DND-41 (cell line): Measurements from ENCODE around the gene IFNG-AS1.

Experiments used
- ATAC-seq: fragments of 200-7000 bp; cut with Tn5 transposase; 3 replicates; pipeline ENCODE4 v1.9.1; 2021; ENCODE audit warnings: low read depth; ENCODE audit not compliant: insufficient read depth
- DNase-seq: peaks from one replicate; pipeline ENCODE4 v3.0.0-alpha.2; 2020
- H2AFZ ChIP-seq: 2 replicates; pipeline ENCODE4 v1.6.0; 2012; ENCODE audit warnings: low read depth, low read length
- H3K27ac ChIP-seq: 2 replicates; pipeline ENCODE4 v1.5.1; 2012; ENCODE audit warnings: low read length, inconsistent platforms
- H3K27me3 ChIP-seq: fragments of 200-600 bp; sonication (generic); 2 replicates; pipeline ENCODE4 v1.6.0; 2012; ENCODE audit warnings: low read length, mild to moderate bottlenecking, inconsistent platforms; ENCODE audit not compliant: insufficient read depth, poor library complexity
- H3K36me3 ChIP-seq: 2 replicates; pipeline ENCODE4 v1.5.1; 2012; ENCODE audit warnings: low read length, inconsistent platforms; ENCODE audit not compliant: insufficient read depth
- H3K4me1 ChIP-seq: 2 replicates; pipeline ENCODE4 v1.5.1; 2012; ENCODE audit warnings: mild to moderate bottlenecking, low read length; ENCODE audit not compliant: insufficient read depth
- H3K4me2 ChIP-seq: 2 replicates; pipeline ENCODE4 v1.6.0; 2012; ENCODE audit warnings: mild to moderate bottlenecking, moderate library complexity, low read length, inconsistent platforms; ENCODE audit not compliant: insufficient read depth
- H3K4me3 ChIP-seq, 2 experiments: fragments of 200-600 bp in 1 of 2; shearing (Covaris generic) in 1 of 2; 2 replicates each; pipeline ENCODE4 v1.5.1; 2012 to 2016; ENCODE audit warnings: inconsistent platforms in 2 of 2, low read length in 2 of 2, mild to moderate bottlenecking in 2 of 2, low read depth in 1 of 2, moderate library complexity in 1 of 2
- H3K79me2 ChIP-seq: 2 replicates; pipeline ENCODE4 v1.6.0; 2012; ENCODE audit warnings: low read length, inconsistent platforms; ENCODE audit not compliant: insufficient read depth
- H3K9ac ChIP-seq: 2 replicates; pipeline ENCODE4 v1.6.0; 2012; ENCODE audit warnings: low read depth, mild to moderate bottlenecking, inconsistent platforms, low read length, moderate library complexity
- H3K9me3 ChIP-seq: 2 replicates; pipeline ENCODE4 v1.5.1; 2012; ENCODE audit warnings: low read length, moderate library complexity, mild to moderate bottlenecking, inconsistent platforms; ENCODE audit not compliant: insufficient read depth, severe bottlenecking
- H4K20me1 ChIP-seq: 2 replicates; pipeline ENCODE4 v1.6.0; 2012; ENCODE audit warnings: low read length; ENCODE audit not compliant: insufficient read depth
- CTCF ChIP-seq: IDR thresholded peaks from 2 replicates; pipeline ENCODE4 v1.5.1; 2012; ENCODE audit warnings: borderline replicate concordance, low read length, moderate library complexity, mild to moderate bottlenecking; ENCODE audit not compliant: poor library complexity, severe bottlenecking; ENCODE audit errors: extremely low read depth
- EZH2 ChIP-seq: IDR thresholded peaks from 3 replicates; pipeline ENCODE4 v1.6.1; 2012; ENCODE audit warnings: borderline replicate concordance, low read depth, mild to moderate bottlenecking, moderate library complexity, low read length, inconsistent platforms; ENCODE audit not compliant: severe bottlenecking

The IFNG-AS1 gene

GRCh38 chr12:68043435-68043834 lies 54.2 kb downstream of the IFNG-AS1 start:
- TF ChIP-seq CTCF (no peak), EZH2 (no peak)
- no peaks in the 10 kb centered on the region for H3K27me3 ChIP-seq
- H3K4me1 ChIP-seq = no peaks in the 10 kb centered on the region
- H3K4me3 ChIP-seq = no peak overlapping the region
- no peak overlapping the region for H3K4me2 ChIP-seq
- no peak for ATAC-seq
- H3K79me2 ChIP-seq = no peaks in the 10 kb centered on the region
- no peak overlapping the region for H3K27ac ChIP-seq
- H2AFZ ChIP-seq = no peak overlapping the region
- no peaks in the 10 kb centered on the region for H3K36me3 ChIP-seq
- DNase-seq = no peak
- H4K20me1 ChIP-seq = no peaks in the 10 kb centered on the region
- no peak overlapping the region for H3K9ac ChIP-seq
- H3K9me3 ChIP-seq = no peaks in the 10 kb centered on the region

GRCh38 chr12:68048648-68049297 lies 59.5 kb downstream of the IFNG-AS1 start:
- H3K4me3 ChIP-seq = no peak overlapping the region
- H2AFZ ChIP-seq = no peak overlapping the region
- H3K4me1 ChIP-seq = no peaks in the 10 kb centered on the region
- no peaks in the 10 kb centered on the region for H3K9me3 ChIP-seq
- peaks cover 4% of the 10 kb centered on the region for H3K27me3 ChIP-seq
- no peaks in the 10 kb centered on the region for H3K79me2 ChIP-seq
- H3K36me3 ChIP-seq = no peaks in the 10 kb centered on the region
- TF ChIP-seq CTCF (no peak), EZH2 (no peak)
- DNase-seq = no peak
- no peak overlapping the region for H3K4me2 ChIP-seq
- ATAC-seq = no peak
- H4K20me1 ChIP-seq = no peaks in the 10 kb centered on the region
- no peak overlapping the region for H3K27ac ChIP-seq
- H3K9ac ChIP-seq = no peak overlapping the region

GRCh38 chr12:68056300-68056699 lies 67.1 kb downstream of the IFNG-AS1 start:
- H3K4me3 ChIP-seq = no peak overlapping the region
- H3K36me3 ChIP-seq = no peaks in the 10 kb centered on the region
- TF ChIP-seq EZH2 (no peak), CTCF (no peak)
- no peak overlapping the region for H3K9ac ChIP-seq
- no peaks in the 10 kb centered on the region for H3K79me2 ChIP-seq
- H4K20me1 ChIP-seq = no peaks in the 10 kb centered on the region
- no peak overlapping the region for H3K27ac ChIP-seq
- DNase-seq = no peak
- H3K4me1 ChIP-seq = no peaks in the 10 kb centered on the region
- H3K9me3 ChIP-seq = no peaks in the 10 kb centered on the region
- no peak overlapping the region for H3K4me2 ChIP-seq
- ATAC-seq = no peak
- no peak overlapping the region for H2AFZ ChIP-seq
- H3K27me3 ChIP-seq = no peaks in the 10 kb centered on the region
